Activated CD4-positive, alpha-beta memory T cell treated with anti-CD3 and anti-CD28 coated beads for 36 hours (primary cell): ENCODE results near the gene USF2. TPM values are rescaled to one million over a fixed set of nuclear protein-coding genes. Genes with fewer than 3 reads are reported as not detected.

ENCODE experiments used
- CTCF ChIA-PET: fragments of 350-600 bp; sonication (Branson Sonifier 250); formaldehyde crosslinking; loops from one replicate; lab custom pipeline; 2021; ENCODE audit warnings: antibody characterized with exemption, inconsistent platforms; lab: Charles Lee
- POLR2A ChIA-PET: fragments of 350-600 bp; sonication (Branson Sonifier 250); formaldehyde crosslinking; loops from one replicate; lab custom pipeline; 2021; ENCODE audit warnings: antibody characterized with exemption; lab: Charles Lee
- DNase-seq: peaks from one replicate; pipeline ENCODE4 v3.0.0-alpha.2; 2020
- H3K27ac Mint-ChIP-seq: one replicate; pipeline ENCODE4 v1.8.0; 2021; ENCODE audit warnings: mixed read lengths
- H3K27me3 Mint-ChIP-seq: one replicate; pipeline ENCODE4 v1.8.0; 2021; ENCODE audit warnings: mixed read lengths
- H3K36me3 Mint-ChIP-seq: one replicate; pipeline ENCODE4 v1.8.0; 2021; ENCODE audit warnings: mixed read lengths
- H3K4me1 Mint-ChIP-seq: one replicate; pipeline ENCODE4 v1.8.0; 2021; ENCODE audit warnings: low read depth, mixed read lengths
- H3K4me3 Mint-ChIP-seq: one replicate; pipeline ENCODE4 v1.8.0; 2021; ENCODE audit warnings: mild to moderate bottlenecking, mixed read lengths
- H3K9me3 Mint-ChIP-seq: one replicate; pipeline ENCODE4 v1.8.0; 2021; ENCODE audit warnings: mixed read lengths
- intact Hi-C: fragments of 100-400 bp; cut with micrococcal nuclease; formaldehyde crosslinking; loops from one replicate; pipeline ENCODE4 v1.15.1; 2023
- total RNA-seq, 2 experiments: library from RNA; stranded (reverse); gene quantifications; one replicate each; pipeline ENCODE4 v1.2.3, GENCODE V29; 2021

The USF2 gene
- total RNA-seq, 2 experiments from 2014 or later: 117 to 121 TPM

DNA sequence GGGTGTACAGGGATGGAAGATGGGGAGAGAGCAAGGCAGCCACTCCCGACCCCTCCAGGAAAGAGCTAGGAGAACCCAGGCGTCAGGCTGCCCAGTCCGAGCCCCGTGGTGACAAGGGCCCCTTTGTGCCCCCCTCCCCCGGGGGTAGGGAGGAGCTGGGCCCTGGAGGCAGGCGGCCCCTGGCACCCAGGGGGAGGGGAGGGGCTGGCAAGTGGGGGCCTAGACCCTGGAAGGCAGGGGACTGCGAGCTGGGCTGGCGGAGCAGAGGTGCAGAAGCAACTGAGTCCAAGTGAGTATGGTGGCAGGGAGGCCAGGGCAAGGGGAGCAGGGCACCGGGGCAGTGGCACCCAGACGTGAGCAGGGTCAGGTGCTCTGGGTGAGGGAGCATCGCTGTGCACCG lies 23.2 kb downstream of the USF2 start, which contains the start of gene MAG:
MAG (plus strand) TSS at position 246 of the 400 bp plus-strand sequence. CDS start 3,248 bp downstream, outside the sequence.
- Mint-ChIP-seq H3K27me3 (no peaks in the 10 kb centered on the region), H3K4me3 (no peak within 1 kb of the TSS), H3K36me3 (no peaks in the 10 kb centered on the region), H3K27ac (no peak within 1 kb of the TSS), H3K9me3 (no peaks in the 10 kb centered on the region), H3K4me1 (peaks cover 4% of the 10 kb centered on the region)
- DNase-seq: no peak
- CTCF ChIA-PET: no interaction called here
- POLR2A ChIA-PET: no interaction called here
- intact Hi-C loops: no loop called here

- Mint-ChIP-seq H3K4me3 (no peak overlapping the region), H3K27me3 (no peaks in the 10 kb centered on the region), H3K4me1 (peaks cover 4% of the 10 kb centered on the region), H3K27ac (no peak overlapping the region), H3K9me3 (no peaks in the 10 kb centered on the region), H3K36me3 (no peaks in the 10 kb centered on the region)
- no peak for DNase-seq
- intact Hi-C loops: no loop called here
- ChIA-PET POLR2A (no interaction called here), CTCF (no interaction called here)
Measured at GRCh38 chr19:35292421-35293362, 23.9 kb downstream of the USF2 start.

DNA sequence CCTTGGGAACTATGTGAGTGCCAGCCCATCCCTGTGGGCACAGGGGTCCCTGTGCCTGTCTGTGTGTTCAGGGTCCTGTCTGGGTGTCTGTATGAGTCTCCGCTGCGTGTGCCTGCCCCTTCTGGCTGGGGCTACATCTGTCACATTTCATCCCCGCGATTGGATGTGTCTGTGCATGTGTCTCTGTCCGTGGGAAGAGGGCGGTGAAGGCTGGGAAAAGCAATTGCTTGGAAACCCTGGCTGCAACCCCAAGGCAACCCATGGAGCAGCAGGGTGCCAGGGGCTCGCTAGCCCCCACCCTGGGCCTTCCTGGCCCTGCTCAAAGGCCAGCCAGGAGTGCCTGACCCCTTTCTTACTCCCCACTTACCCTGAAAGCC lies 24.6 kb downstream of the USF2 start:
- H3K27ac Mint-ChIP-seq: no peak overlapping the region
- DNase-seq: no peak
- peaks cover 4% of the 10 kb centered on the region for H3K4me1 Mint-ChIP-seq
- CTCF ChIA-PET: no interaction called here
- no peak overlapping the region for H3K4me3 Mint-ChIP-seq
- H3K9me3 Mint-ChIP-seq: no peaks in the 10 kb centered on the region
- POLR2A ChIA-PET: no interaction called here
- intact Hi-C loops: no loop called here
- H3K36me3 Mint-ChIP-seq: no peaks in the 10 kb centered on the region
- H3K27me3 Mint-ChIP-seq: no peaks in the 10 kb centered on the region

GRCh38 chr19:35293808-35294207 lies 25.0 kb downstream of the USF2 start:
- H3K36me3 Mint-ChIP-seq: no peaks in the 10 kb centered on the region
- CTCF ChIA-PET: no interaction called here
- H3K9me3 Mint-ChIP-seq: no peaks in the 10 kb centered on the region
- H3K27me3 Mint-ChIP-seq: no peaks in the 10 kb centered on the region
- POLR2A ChIA-PET: no interaction called here
- intact Hi-C loops: no loop called here
- no peak overlapping the region for H3K4me3 Mint-ChIP-seq
- no peak overlapping the region for H3K27ac Mint-ChIP-seq
- no peak for DNase-seq
- peaks cover 4% of the 10 kb centered on the region for H3K4me1 Mint-ChIP-seq

- ChIA-PET POLR2A (no interaction called here), CTCF (interaction anchor here (0.9 kb wide), 1 partner anchor 67 kb away, joined by 3 read pairs; no protein-coding TSS in a partner anchor)
- H3K9me3 Mint-ChIP-seq: no peaks in the 10 kb centered on the region
- H3K4me3 Mint-ChIP-seq: no peak overlapping the region
- no peaks in the 10 kb centered on the region for H3K36me3 Mint-ChIP-seq
- H3K27me3 Mint-ChIP-seq: no peaks in the 10 kb centered on the region
- no peak overlapping the region for H3K27ac Mint-ChIP-seq
- DNase-seq: no peak
- intact Hi-C loops: no loop called here
- H3K4me1 Mint-ChIP-seq: peaks cover 4% of the 10 kb centered on the region
Measured at GRCh38 chr19:35294328-35294727, 25.6 kb downstream of the USF2 start.

GRCh38 chr19:35294859-35295791 lies 26.4 kb downstream of the USF2 start:
- peaks cover 4% of the 10 kb centered on the region for H3K4me1 Mint-ChIP-seq
- DNase-seq: no peak
- ChIA-PET CTCF (interaction anchor here (0.9 kb wide), 1 partner anchor 66 kb away, joined by 3 read pairs; no protein-coding TSS in a partner anchor), POLR2A (interaction anchor here (1.2 kb wide), 1 partner anchor 17 kb away, joined by 3 read pairs; no protein-coding TSS in a partner anchor)
- no peak overlapping the region for H3K27ac Mint-ChIP-seq
- no peak overlapping the region for H3K4me3 Mint-ChIP-seq
- no peaks in the 10 kb centered on the region for H3K36me3 Mint-ChIP-seq
- intact Hi-C loops: no loop called here
- H3K9me3 Mint-ChIP-seq: no peaks in the 10 kb centered on the region
- H3K27me3 Mint-ChIP-seq: no peaks in the 10 kb centered on the region

DNA sequence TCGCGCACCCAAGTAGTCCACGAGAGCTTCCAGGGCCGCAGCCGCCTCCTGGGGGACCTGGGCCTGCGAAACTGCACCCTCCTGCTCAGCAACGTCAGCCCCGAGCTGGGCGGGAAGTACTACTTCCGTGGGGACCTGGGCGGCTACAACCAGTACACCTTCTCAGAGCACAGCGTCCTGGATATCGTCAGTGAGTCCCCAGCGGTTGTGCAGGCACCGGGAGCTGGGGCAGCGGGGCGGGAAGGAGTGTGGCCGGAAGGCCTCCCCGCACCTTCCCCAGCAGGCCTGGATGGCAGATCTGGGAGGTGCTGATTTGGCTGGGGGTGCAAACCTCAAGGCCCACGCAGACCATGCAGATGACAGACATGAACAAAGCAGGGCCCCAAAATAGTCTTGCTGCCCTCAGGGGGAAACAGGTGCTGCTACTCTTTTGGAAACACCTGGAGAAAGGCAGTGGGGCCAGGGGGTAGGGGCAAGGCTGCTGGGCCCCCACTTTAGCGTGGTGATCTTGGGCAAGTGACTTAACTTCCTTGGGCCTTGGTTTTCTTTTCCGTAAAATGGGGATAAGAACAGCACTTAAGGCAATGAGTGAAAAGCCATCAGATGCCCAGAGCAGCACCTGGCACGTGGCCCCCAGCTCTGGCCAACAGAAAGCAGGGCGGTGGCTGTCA lies 27.2 kb downstream of the USF2 start:
- Mint-ChIP-seq H3K27me3 (no peaks in the 10 kb centered on the region), H3K36me3 (no peaks in the 10 kb centered on the region), H3K27ac (no peak overlapping the region), H3K4me1 (peaks cover 4% of the 10 kb centered on the region), H3K4me3 (no peak overlapping the region), H3K9me3 (no peaks in the 10 kb centered on the region)
- peak; percentile 55 for DNase-seq
- ChIA-PET POLR2A (interaction anchor here (1.2 kb wide), 1 partner anchor 18 kb away, joined by 3 read pairs; no protein-coding TSS in a partner anchor), CTCF (no interaction called here)
- intact Hi-C loops: no loop called here

GRCh38 chr19:35296644-35297514 lies 28.1 kb downstream of the USF2 start:
- Mint-ChIP-seq H3K27me3 (no peaks in the 10 kb centered on the region), H3K4me3 (no peak overlapping the region), H3K36me3 (no peaks in the 10 kb centered on the region), H3K9me3 (no peaks in the 10 kb centered on the region), H3K27ac (no peak overlapping the region), H3K4me1 (peaks cover 4% of the 10 kb centered on the region)
- intact Hi-C loops: no loop called here
- CTCF ChIA-PET: no interaction called here
- no peak for DNase-seq
- POLR2A ChIA-PET: no interaction called here

DNA sequence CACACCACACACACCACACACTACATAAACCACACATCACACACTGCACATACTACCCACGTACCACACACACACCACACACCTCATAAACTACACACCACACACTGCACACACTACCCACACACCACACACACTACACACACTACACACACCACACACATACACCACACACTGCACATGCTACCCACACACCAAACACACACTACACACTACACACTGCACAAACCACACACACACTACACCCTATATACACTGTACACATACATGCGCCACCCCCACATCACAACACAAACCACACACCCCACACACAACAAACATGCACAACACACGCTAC lies 28.7 kb downstream of the USF2 start:
- Mint-ChIP-seq H3K9me3 (no peaks in the 10 kb centered on the region), H3K27me3 (no peaks in the 10 kb centered on the region), H3K4me1 (peaks cover 4% of the 10 kb centered on the region), H3K36me3 (no peaks in the 10 kb centered on the region), H3K4me3 (no peak overlapping the region), H3K27ac (no peak overlapping the region)
- no peak for DNase-seq
- CTCF ChIA-PET: no interaction called here
- intact Hi-C loops: no loop called here
- POLR2A ChIA-PET: no interaction called here

DNA sequence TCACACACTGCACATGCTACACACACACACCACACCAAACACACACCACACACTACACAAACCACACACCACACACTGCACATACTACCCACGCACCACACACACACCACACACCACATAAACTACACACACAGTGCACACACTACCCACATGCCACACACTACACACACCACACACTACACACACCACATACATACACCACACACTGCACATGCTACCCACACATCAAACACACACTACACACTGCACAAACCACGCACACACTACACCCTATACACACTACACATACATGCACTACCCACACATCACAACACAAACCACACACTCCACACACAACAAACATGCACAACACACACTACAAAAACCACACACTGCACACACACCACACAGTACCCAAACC lies 29.2 kb downstream of the USF2 start:
- Mint-ChIP-seq H3K27me3 (no peaks in the 10 kb centered on the region), H3K27ac (no peak overlapping the region), H3K4me3 (no peak overlapping the region), H3K9me3 (no peaks in the 10 kb centered on the region), H3K36me3 (no peaks in the 10 kb centered on the region), H3K4me1 (peaks cover 4% of the 10 kb centered on the region)
- ChIA-PET CTCF (no interaction called here), POLR2A (no interaction called here)
- intact Hi-C loops: no loop called here
- no peak for DNase-seq

DNA sequence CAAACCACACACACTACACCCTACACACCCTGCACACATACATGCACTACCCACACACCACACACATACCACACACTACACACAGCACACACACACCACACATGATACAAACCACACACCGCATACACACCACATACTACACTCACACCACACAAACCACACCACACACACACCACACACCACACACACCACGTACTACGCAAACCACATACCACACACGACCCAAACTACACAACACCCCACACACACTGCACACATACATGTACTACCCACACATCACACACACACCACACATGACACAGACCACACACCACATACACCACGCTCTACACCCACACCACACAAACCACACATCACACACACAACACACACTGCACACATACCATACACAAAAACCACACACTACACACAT lies 29.8 kb downstream of the USF2 start:
- ChIA-PET POLR2A (no interaction called here), CTCF (no interaction called here)
- Mint-ChIP-seq H3K27ac (no peak overlapping the region), H3K9me3 (no peaks in the 10 kb centered on the region), H3K36me3 (no peaks in the 10 kb centered on the region), H3K4me1 (peaks cover 4% of the 10 kb centered on the region), H3K4me3 (no peak overlapping the region), H3K27me3 (no peaks in the 10 kb centered on the region)
- intact Hi-C loops: no loop called here
- no peak for DNase-seq
